ENCODE data around the gene MACROD2.

GRCh38 chr20:15600565-15600964 lies 1605.2 kb downstream of the MACROD2 start:
- TF ChIP-seq ZNF274 (IDR thresholded peaks at IDR 0.05; ENCODE audit: low read depth, low read length) = no peak
- no peak for TF ChIP-seq CTCF (IDR thresholded peaks at IDR 0.05 in 2 of 3, conservative IDR thresholded peaks at IDR 0.05 in 1 of 3; ENCODE audit: borderline replicate concordance in 1 of 3, insufficient read depth in 1 of 3, low read depth in 2 of 3, low read length in 2 of 3)
- TF ChIP-seq POLR2AphosphoS5 (IDR thresholded peaks at IDR 0.05; ENCODE audit: low read depth, low read length) = no peak
- TF ChIP-seq REST (IDR thresholded peaks at IDR 0.05; ENCODE audit: low read depth) = no peak
- no peak for TF ChIP-seq ATF3 (IDR thresholded peaks at IDR 0.05)
- TF ChIP-seq MAX (IDR thresholded peaks at IDR 0.05) = no peak
- no peak for TF ChIP-seq POLR2A (IDR thresholded peaks at IDR 0.05; ENCODE audit: borderline replicate concordance, extremely low read depth, insufficient read depth, insufficient read length)
- TF ChIP-seq YY1 (IDR thresholded peaks at IDR 0.05; ENCODE audit: extremely low read depth, insufficient replicate concordance, low read depth, low read length) = no peak
- TF ChIP-seq RAD21 (IDR thresholded peaks at IDR 0.05; ENCODE audit: low read depth) = no peak
- TF ChIP-seq ELF1 (IDR thresholded peaks at IDR 0.05; ENCODE audit: borderline replicate concordance, low read depth) = no peak

Measured in HCT116 (cell line).